ENCODE measurements around the gene OR51F1.

DNA sequence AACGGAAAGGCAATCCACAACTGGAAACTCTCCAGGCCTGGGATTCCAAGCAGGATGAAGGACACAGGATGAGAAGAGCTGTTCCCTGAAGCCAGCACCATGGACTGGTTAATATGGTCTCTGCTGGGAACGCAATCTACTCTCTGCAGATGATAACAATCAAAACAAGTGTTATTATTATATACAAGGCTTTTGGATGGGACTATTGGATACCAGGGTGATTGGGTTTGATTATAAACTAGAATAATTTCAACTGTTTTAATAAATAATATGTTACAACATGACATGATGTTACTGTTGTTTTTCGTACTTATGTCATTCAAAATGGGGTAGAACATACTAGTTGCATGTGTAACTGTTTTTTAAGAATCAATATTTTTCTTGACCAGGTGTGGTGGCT lies 34.5 kb upstream of the OR51F1 start, which contains the start of gene OR52R1:
- TF ChIP-seq, protein P1, sequence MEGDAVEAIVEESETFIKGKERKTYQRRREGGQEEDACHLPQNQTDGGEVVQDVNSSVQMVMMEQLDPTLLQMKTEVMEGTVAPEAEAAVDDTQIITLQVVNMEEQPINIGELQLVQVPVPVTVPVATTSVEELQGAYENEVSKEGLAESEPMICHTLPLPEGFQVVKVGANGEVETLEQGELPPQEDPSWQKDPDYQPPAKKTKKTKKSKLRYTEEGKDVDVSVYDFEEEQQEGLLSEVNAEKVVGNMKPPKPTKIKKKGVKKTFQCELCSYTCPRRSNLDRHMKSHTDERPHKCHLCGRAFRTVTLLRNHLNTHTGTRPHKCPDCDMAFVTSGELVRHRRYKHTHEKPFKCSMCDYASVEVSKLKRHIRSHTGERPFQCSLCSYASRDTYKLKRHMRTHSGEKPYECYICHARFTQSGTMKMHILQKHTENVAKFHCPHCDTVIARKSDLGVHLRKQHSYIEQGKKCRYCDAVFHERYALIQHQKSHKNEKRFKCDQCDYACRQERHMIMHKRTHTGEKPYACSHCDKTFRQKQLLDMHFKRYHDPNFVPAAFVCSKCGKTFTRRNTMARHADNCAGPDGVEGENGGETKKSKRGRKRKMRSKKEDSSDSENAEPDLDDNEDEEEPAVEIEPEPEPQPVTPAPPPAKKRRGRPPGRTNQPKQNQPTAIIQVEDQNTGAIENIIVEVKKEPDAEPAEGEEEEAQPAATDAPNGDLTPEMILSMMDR (IDR thresholded peaks at IDR 0.05), result no peak
- TF ChIP-seq POLR2A (IDR thresholded peaks at IDR 0.05), result no peak
